ENCODE data around the gene AVPR1B.

The AVPR1B gene

GRCh38 chr1:206110161-206110560, 7.0 kb downstream of the AVPR1B start:
- Histone ChIP-seq H4K91ac (ENCODE audit: low read length) (no peak overlapping the region), H3K79me1 (replicated peaks; ENCODE audit: low read length, poor library complexity, severe bottlenecking) (no peaks in the 10 kb centered on the region), H2BK5ac (ENCODE audit: low read depth, low read length, poor library complexity, severe bottlenecking) (no peak overlapping the region), H3K18ac (ENCODE audit: low read depth in 1 of 2, low read length in 2 of 2) (no peak overlapping the region), H3K27ac (ENCODE audit: low read length, poor library complexity, severe bottlenecking) (no peak overlapping the region), H3K4me2 (ENCODE audit: low read length, poor library complexity, severe bottlenecking) (no peak overlapping the region), H3K4ac (ENCODE audit: low read depth in 1 of 2, low read length in 2 of 2) (no peak overlapping the region), H2BK12ac (ENCODE audit: low read length in 2 of 2) (no peak overlapping the region), H3K27me3 (ENCODE audit: control insufficient read depth in 1 of 2, insufficient read depth in 1 of 2, low read length in 2 of 2) (peaks cover 7 to 15% of the 10 kb centered on the region in 2 experiments), H2AFZ (ENCODE audit: low read depth, low read length) (no peak overlapping the region), H2BK120ac (ENCODE audit: low read depth, low read length) (no peak overlapping the region), H2BK15ac (ENCODE audit: low read depth, poor library complexity, severe bottlenecking) (no peak overlapping the region), H3K4me3 (ENCODE audit: insufficient read depth in 1 of 2, low read depth in 1 of 2, low read length in 2 of 2) (peak overlapping the region in 1 of 2 experiments; percentile 15), H2AK5ac (ENCODE audit: low read length, severe bottlenecking) (no peak overlapping the region), H3K9me3 (ENCODE audit: control insufficient read depth, low read length) (no peaks in the 10 kb centered on the region), H3K36me3 (ENCODE audit: control insufficient read depth in 1 of 2, insufficient read depth in 2 of 2, low read depth in 1 of 2, low read length in 2 of 2) (no peaks in the 10 kb centered on the region), H3K23ac (ENCODE audit: low read length in 2 of 2) (no peak overlapping the region), H4K8ac (ENCODE audit: low read length) (no peak overlapping the region), H3K9ac (ENCODE audit: low read length) (no peak overlapping the region), H3K4me1 (ENCODE audit: control insufficient read depth, insufficient read depth, low read depth, low read length) (peaks cover 5% of the 10 kb centered on the region), H3K14ac (ENCODE audit: low read length in 2 of 2) (no peak overlapping the region)
- WGBS: 96% methylated on average over 15 of the region's 15 CpGs
- DNase-seq: no peak

DNA sequence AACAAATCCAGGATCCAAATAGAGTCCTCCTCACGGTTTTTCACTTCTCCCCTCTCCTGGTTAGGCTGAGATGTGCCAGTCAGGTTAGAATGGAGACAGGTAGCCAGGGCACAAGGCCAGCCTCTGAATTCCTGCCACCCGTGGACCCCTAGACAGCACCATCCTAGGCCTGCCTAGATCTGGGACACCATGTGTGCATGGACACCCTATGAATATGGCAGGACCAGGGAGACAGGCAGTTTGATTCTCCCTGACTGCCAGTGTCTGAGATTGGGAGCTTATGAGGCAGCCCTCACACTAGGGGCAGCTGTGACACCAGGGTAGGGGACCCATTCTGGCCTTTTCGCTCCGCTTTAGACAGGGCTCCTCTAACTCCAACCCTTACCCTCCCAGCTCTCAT, 7.5 kb downstream of the AVPR1B start:
- Histone ChIP-seq H3K4me3 (ENCODE audit: insufficient read depth in 1 of 2, low read depth in 1 of 2, low read length in 2 of 2) (no peak overlapping the region), H4K91ac (ENCODE audit: low read length) (no peak overlapping the region), H2AFZ (ENCODE audit: low read depth, low read length) (no peak overlapping the region), H2BK120ac (ENCODE audit: low read depth, low read length) (no peak overlapping the region), H3K9ac (ENCODE audit: low read length) (no peak overlapping the region), H3K14ac (ENCODE audit: low read length in 2 of 2) (no peak overlapping the region), H2BK12ac (ENCODE audit: low read length in 2 of 2) (no peak overlapping the region), H3K18ac (ENCODE audit: low read depth in 1 of 2, low read length in 2 of 2) (no peak overlapping the region), H3K27ac (ENCODE audit: low read length, poor library complexity, severe bottlenecking) (no peak overlapping the region), H3K9me3 (ENCODE audit: control insufficient read depth, low read length) (no peaks in the 10 kb centered on the region), H2BK15ac (ENCODE audit: low read depth, poor library complexity, severe bottlenecking) (no peak overlapping the region), H3K23ac (ENCODE audit: low read length in 2 of 2) (no peak overlapping the region), H3K4me1 (ENCODE audit: control insufficient read depth, insufficient read depth, low read depth, low read length) (peaks cover 5% of the 10 kb centered on the region), H3K36me3 (ENCODE audit: control insufficient read depth in 1 of 2, insufficient read depth in 2 of 2, low read depth in 1 of 2, low read length in 2 of 2) (no peaks in the 10 kb centered on the region), H2BK5ac (ENCODE audit: low read depth, low read length, poor library complexity, severe bottlenecking) (no peak overlapping the region), H4K8ac (ENCODE audit: low read length) (no peak overlapping the region), H3K79me1 (replicated peaks; ENCODE audit: low read length, poor library complexity, severe bottlenecking) (no peaks in the 10 kb centered on the region), H2AK5ac (ENCODE audit: low read length, severe bottlenecking) (no peak overlapping the region), H3K4me2 (ENCODE audit: low read length, poor library complexity, severe bottlenecking) (no peak overlapping the region), H3K4ac (ENCODE audit: low read depth in 1 of 2, low read length in 2 of 2) (no peak overlapping the region), H3K27me3 (ENCODE audit: control insufficient read depth in 1 of 2, insufficient read depth in 1 of 2, low read length in 2 of 2) (peaks cover 7 to 15% of the 10 kb centered on the region in 2 experiments)
- no peak for DNase-seq
- WGBS: 82% methylated on average over 4 of the region's 4 CpGs

DNA sequence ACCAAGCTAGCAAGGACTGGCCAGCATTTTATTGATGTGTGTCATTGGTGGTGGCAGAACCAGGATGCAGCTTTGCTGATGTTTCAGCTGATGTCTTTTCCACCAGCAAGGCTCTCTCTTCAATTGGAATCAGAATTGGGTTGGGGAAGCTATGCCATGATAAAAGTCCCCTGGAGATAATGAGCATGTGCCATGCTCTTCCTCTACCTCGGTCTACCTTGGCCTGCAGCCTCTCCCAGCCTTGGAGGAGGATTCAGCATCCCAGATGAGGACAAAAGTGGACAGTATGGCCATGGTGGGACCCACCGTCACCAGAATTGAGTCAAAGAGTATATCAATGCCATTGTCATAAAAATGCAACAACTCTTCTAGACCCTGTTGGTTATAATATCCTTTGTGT, 8.6 kb downstream of the AVPR1B start:
- H3K14ac ChIP-seq (ENCODE audit: low read length in 2 of 2): no peak overlapping the region
- H3K9ac ChIP-seq (ENCODE audit: low read length): no peak overlapping the region
- no peaks in the 10 kb centered on the region for H3K79me1 ChIP-seq (replicated peaks; ENCODE audit: low read length, poor library complexity, severe bottlenecking)
- no peak overlapping the region for H3K4me3 ChIP-seq (ENCODE audit: insufficient read depth in 1 of 2, low read depth in 1 of 2, low read length in 2 of 2)
- no peak overlapping the region for H2AK5ac ChIP-seq (ENCODE audit: low read length, severe bottlenecking)
- no peak overlapping the region for H4K91ac ChIP-seq (ENCODE audit: low read length)
- H4K8ac ChIP-seq (ENCODE audit: low read length): no peak overlapping the region
- peaks cover 0 to 15% of the 10 kb centered on the region in 2 experiments for H3K27me3 ChIP-seq (ENCODE audit: control insufficient read depth in 1 of 2, insufficient read depth in 1 of 2, low read length in 2 of 2)
- no peak overlapping the region for H2BK12ac ChIP-seq (ENCODE audit: low read length in 2 of 2)
- no peak overlapping the region for H2BK15ac ChIP-seq (ENCODE audit: low read depth, poor library complexity, severe bottlenecking)
- peaks cover 5% of the 10 kb centered on the region for H3K4me1 ChIP-seq (ENCODE audit: control insufficient read depth, insufficient read depth, low read depth, low read length)
- H2BK5ac ChIP-seq (ENCODE audit: low read depth, low read length, poor library complexity, severe bottlenecking): no peak overlapping the region
- DNase-seq: no peak
- peaks cover 0 to 6% of the 10 kb centered on the region in 2 experiments for H3K36me3 ChIP-seq (ENCODE audit: control insufficient read depth in 1 of 2, insufficient read depth in 2 of 2, low read depth in 1 of 2, low read length in 2 of 2)
- H2AFZ ChIP-seq (ENCODE audit: low read depth, low read length): no peak overlapping the region
- WGBS: 71% methylated on average over 2 of the region's 2 CpGs
- H3K4ac ChIP-seq (ENCODE audit: low read depth in 1 of 2, low read length in 2 of 2): no peak overlapping the region
- no peak overlapping the region for H3K27ac ChIP-seq (ENCODE audit: low read length, poor library complexity, severe bottlenecking)
- no peaks in the 10 kb centered on the region for H3K9me3 ChIP-seq (ENCODE audit: control insufficient read depth, low read length)
- no peak overlapping the region for H2BK120ac ChIP-seq (ENCODE audit: low read depth, low read length)
- no peak overlapping the region for H3K4me2 ChIP-seq (ENCODE audit: low read length, poor library complexity, severe bottlenecking)
- H3K18ac ChIP-seq (ENCODE audit: low read depth in 1 of 2, low read length in 2 of 2): no peak overlapping the region
- no peak overlapping the region for H3K23ac ChIP-seq (ENCODE audit: low read length in 2 of 2)

- Histone ChIP-seq H3K36me3 (ENCODE audit: control insufficient read depth in 1 of 2, insufficient read depth in 2 of 2, low read depth in 1 of 2, low read length in 2 of 2) (peaks cover 0 to 12% of the 10 kb centered on the region in 2 experiments), H3K4me1 (ENCODE audit: control insufficient read depth, insufficient read depth, low read depth, low read length) (peaks cover 1% of the 10 kb centered on the region), H3K14ac (ENCODE audit: low read length in 2 of 2) (no peak overlapping the region), H2BK12ac (ENCODE audit: low read length in 2 of 2) (no peak overlapping the region), H3K9me3 (ENCODE audit: control insufficient read depth, low read length) (no peaks in the 10 kb centered on the region), H3K79me1 (replicated peaks; ENCODE audit: low read length, poor library complexity, severe bottlenecking) (no peaks in the 10 kb centered on the region), H3K23ac (ENCODE audit: low read length in 2 of 2) (no peak overlapping the region), H3K4me2 (ENCODE audit: low read length, poor library complexity, severe bottlenecking) (no peak overlapping the region), H3K4ac (ENCODE audit: low read depth in 1 of 2, low read length in 2 of 2) (no peak overlapping the region), H3K4me3 (ENCODE audit: insufficient read depth in 1 of 2, low read depth in 1 of 2, low read length in 2 of 2) (no peak overlapping the region), H2AK5ac (ENCODE audit: low read length, severe bottlenecking) (no peak overlapping the region), H2AFZ (ENCODE audit: low read depth, low read length) (no peak overlapping the region), H3K27me3 (ENCODE audit: control insufficient read depth in 1 of 2, insufficient read depth in 1 of 2, low read length in 2 of 2) (peaks cover 0 to 4% of the 10 kb centered on the region in 2 experiments), H3K9ac (ENCODE audit: low read length) (peak overlapping the region; percentile 13), H3K27ac (ENCODE audit: low read length, poor library complexity, severe bottlenecking) (no peak overlapping the region), H3K18ac (ENCODE audit: low read depth in 1 of 2, low read length in 2 of 2) (no peak overlapping the region), H2BK15ac (ENCODE audit: low read depth, poor library complexity, severe bottlenecking) (no peak overlapping the region), H4K8ac (ENCODE audit: low read length) (no peak overlapping the region), H2BK120ac (ENCODE audit: low read depth, low read length) (no peak overlapping the region), H2BK5ac (ENCODE audit: low read depth, low read length, poor library complexity, severe bottlenecking) (no peak overlapping the region), H4K91ac (ENCODE audit: low read length) (no peak overlapping the region)
- DNase-seq: no peak
- 68% methylated on average over 7 of the region's 7 CpGs for WGBS
Measured at GRCh38 chr1:206107168-206107544, 10.0 kb downstream of the AVPR1B start.

Data from mesenchymal stem cell (in vitro differentiated cells and primary cell).